ENCODE results near the gene RAVER1. TPM values are rescaled to one million over a fixed set of nuclear protein-coding genes. Genes with fewer than 3 reads are reported as not detected.
"Not testable (repeated sequence)": the region's sequence is repeated elsewhere in the genome, so short reads cannot be mapped to it uniquely, and the experiment has no call there.

Gene RAVER1
- total RNA-seq, 1 experiment from 2014 or later, result 55.6 TPM

- Histone ChIP-seq H3K27me3 (ENCODE audit: control insufficient read depth, insufficient read depth, low read length) (no peaks in the 10 kb centered on the region), H3K9me3 (ENCODE audit: control insufficient read depth, insufficient read depth, low read depth, low read length) (no peaks in the 10 kb centered on the region), H3K4me1 (ENCODE audit: control insufficient read depth, insufficient read depth, low read length) (peaks cover 17% of the 10 kb centered on the region; the same call in 1 of the 2 replicates), H3K27ac (ENCODE audit: low read length) (no peak overlapping the region), H3K4me3 (ENCODE audit: low read depth in 2 of 2, low read length in 2 of 2) (no peak overlapping the region), H3K36me3 (ENCODE audit: control insufficient read depth, insufficient read depth, low read length) (0 out of 2 replicates have a peak, but pooled peaks cover 2% of the 10 kb centered on the region)
- in situ Hi-C loops (cut with HindIII; ENCODE audit: low pct_unique_long_range_greater_than_20kb, low sequenced_read_pairs), result no loop called here
- intact Hi-C loops (cut with micrococcal nuclease; ENCODE audit: unreplicated experiment), result no loop called here
- DNase-seq (ENCODE audit: low read depth, low spot score) (no peak), ATAC-seq (no peak)
- ChIA-PET POLR2A (interaction anchor here (0.7 kb wide), 1 partner anchor 176 kb away, joined by 5 read pairs; no protein-coding TSS in a partner anchor), CTCF (interaction anchor here (0.7 kb wide), 1 partner anchor 34 kb away, joined by 7 read pairs; no protein-coding TSS in a partner anchor)
- no peak for TF ChIP-seq TCF7L2 (IDR thresholded peaks at IDR 0.05; ENCODE audit: low read depth, low read length)
- TF ChIP-seq, protein P1, sequence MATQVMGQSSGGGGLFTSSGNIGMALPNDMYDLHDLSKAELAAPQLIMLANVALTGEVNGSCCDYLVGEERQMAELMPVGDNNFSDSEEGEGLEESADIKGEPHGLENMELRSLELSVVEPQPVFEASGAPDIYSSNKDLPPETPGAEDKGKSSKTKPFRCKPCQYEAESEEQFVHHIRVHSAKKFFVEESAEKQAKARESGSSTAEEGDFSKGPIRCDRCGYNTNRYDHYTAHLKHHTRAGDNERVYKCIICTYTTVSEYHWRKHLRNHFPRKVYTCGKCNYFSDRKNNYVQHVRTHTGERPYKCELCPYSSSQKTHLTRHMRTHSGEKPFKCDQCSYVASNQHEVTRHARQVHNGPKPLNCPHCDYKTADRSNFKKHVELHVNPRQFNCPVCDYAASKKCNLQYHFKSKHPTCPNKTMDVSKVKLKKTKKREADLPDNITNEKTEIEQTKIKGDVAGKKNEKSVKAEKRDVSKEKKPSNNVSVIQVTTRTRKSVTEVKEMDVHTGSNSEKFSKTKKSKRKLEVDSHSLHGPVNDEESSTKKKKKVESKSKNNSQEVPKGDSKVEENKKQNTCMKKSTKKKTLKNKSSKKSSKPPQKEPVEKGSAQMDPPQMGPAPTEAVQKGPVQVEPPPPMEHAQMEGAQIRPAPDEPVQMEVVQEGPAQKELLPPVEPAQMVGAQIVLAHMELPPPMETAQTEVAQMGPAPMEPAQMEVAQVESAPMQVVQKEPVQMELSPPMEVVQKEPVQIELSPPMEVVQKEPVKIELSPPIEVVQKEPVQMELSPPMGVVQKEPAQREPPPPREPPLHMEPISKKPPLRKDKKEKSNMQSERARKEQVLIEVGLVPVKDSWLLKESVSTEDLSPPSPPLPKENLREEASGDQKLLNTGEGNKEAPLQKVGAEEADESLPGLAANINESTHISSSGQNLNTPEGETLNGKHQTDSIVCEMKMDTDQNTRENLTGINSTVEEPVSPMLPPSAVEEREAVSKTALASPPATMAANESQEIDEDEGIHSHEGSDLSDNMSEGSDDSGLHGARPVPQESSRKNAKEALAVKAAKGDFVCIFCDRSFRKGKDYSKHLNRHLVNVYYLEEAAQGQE (IDR thresholded peaks at IDR 0.05; ENCODE audit: insufficient read depth in 1 of 2, low read depth in 2 of 2, low read length in 1 of 2), result no peak
- no peak for TF ChIP-seq POLR2AphosphoS5 (IDR thresholded peaks at IDR 0.05; ENCODE audit: low read depth, low read length)
- no peak for TF ChIP-seq SIN3A (IDR thresholded peaks at IDR 0.05; ENCODE audit: borderline replicate concordance, insufficient read depth, low read depth, low read length)
- TF ChIP-seq CTCF (IDR thresholded peaks at IDR 0.05), result no peak
- BruUV-seq (replicated peaks), result no TSS peak
Observed at GRCh38 chr19:10283301-10284064, 49.8 kb downstream of the RAVER1 start.

- POLR2A ChIA-PET; intact Hi-C loops (cut with micrococcal nuclease; ENCODE audit: unreplicated experiment); H3K4me3 ChIP-seq (ENCODE audit: low read depth in 2 of 2, low read length in 2 of 2); CTCF ChIA-PET; H3K27me3 ChIP-seq (ENCODE audit: control insufficient read depth, insufficient read depth, low read length); H3K36me3 ChIP-seq (ENCODE audit: control insufficient read depth, insufficient read depth, low read length); in situ Hi-C loops (cut with HindIII; ENCODE audit: low pct_unique_long_range_greater_than_20kb, low sequenced_read_pairs); BruUV-seq (replicated peaks); DNase-seq (ENCODE audit: low read depth, low spot score); ATAC-seq; H3K9me3 ChIP-seq (ENCODE audit: control insufficient read depth, insufficient read depth, low read depth, low read length); H3K27ac ChIP-seq (ENCODE audit: low read length): not testable (repeated sequence)
- H3K4me1 ChIP-seq (ENCODE audit: control insufficient read depth, insufficient read depth, low read length), result peaks cover 12% of the 10 kb centered on the region; the same call in 1 of the 2 replicates
Observed at GRCh38 chr19:10282043-10282442, 51.3 kb downstream of the RAVER1 start.

Measured in Panc1 (cell line).